ENCODE measurements around the gene RFX7. TPM values are rescaled to one million over a fixed set of nuclear protein-coding genes. Genes with fewer than 3 reads are reported as not detected.

The RFX7 gene
- total RNA-seq, 2 donors from 2014 or later, result 5.6 to 8.2 TPM

Other genes starting within 250 kb of the RFX7 start
- gene TEX9, start 121.5 kb upstream of the RFX7 start, total RNA-seq, result 1 to 10 TPM; 1.1 to 1.5 TPM
- 1 to 10 TPM; 1.2 to 2.2 TPM for gene MNS1, start 221.3 kb upstream of the RFX7 start, total RNA-seq